ENCODE data around the gene PTPN23. TPM values are rescaled to one million over a fixed set of nuclear protein-coding genes. Genes with fewer than 3 reads are reported as not detected.
A peak's percentile ranks its signal among the peaks of the same experiment; 100 is the strongest.

The PTPN23 gene
- total RNA-seq, 1 donor from 2014 or later, result 56.7 TPM

GRCh38 chr3:47433796-47434195 lies 53.0 kb downstream of the PTPN23 start:
- Mint-ChIP-seq H3K27ac (no peak overlapping the region), H3K27me3 (ENCODE audit: low read depth) (no peaks in the 10 kb centered on the region), H3K4me3 (no peak overlapping the region), H3K36me3 (peaks cover 38% of the 10 kb centered on the region), H3K9me3 (peaks cover 7% of the 10 kb centered on the region), H3K4me1 (peaks cover 2% of the 10 kb centered on the region)
- no peak for DNase-seq (ENCODE audit: low spot score in 2 of 2, unreplicated experiment in 2 of 2)
- TF ChIP-seq CTCF (IDR thresholded peaks at IDR 0.05; ENCODE audit: unreplicated experiment), result no peak

- DNase-seq (ENCODE audit: low spot score in 2 of 2, unreplicated experiment in 2 of 2), result no peak
- Mint-ChIP-seq H3K27ac (no peak overlapping the region), H3K36me3 (peaks cover 47% of the 10 kb centered on the region), H3K4me3 (no peak overlapping the region), H3K4me1 (no peaks in the 10 kb centered on the region), H3K9me3 (peaks cover 7% of the 10 kb centered on the region), H3K27me3 (ENCODE audit: low read depth) (no peaks in the 10 kb centered on the region)
- TF ChIP-seq CTCF (IDR thresholded peaks at IDR 0.05; ENCODE audit: unreplicated experiment), result no peak
These were observed 54.0 kb downstream of the PTPN23 start for GRCh38 chr3:47434849-47435248.

GRCh38 chr3:47436180-47436579 lies 55.4 kb downstream of the PTPN23 start:
- peaks cover 7% of the 10 kb centered on the region for H3K9me3 Mint-ChIP-seq
- H3K27ac Mint-ChIP-seq, result no peak overlapping the region
- no peaks in the 10 kb centered on the region for H3K27me3 Mint-ChIP-seq (ENCODE audit: low read depth)

GRCh38 chr3:47440131-47440530 lies 59.3 kb downstream of the PTPN23 start:
- TF ChIP-seq CTCF (IDR thresholded peaks at IDR 0.05; ENCODE audit: unreplicated experiment), result no peak
- no peaks in the 10 kb centered on the region for H3K27me3 Mint-ChIP-seq (ENCODE audit: low read depth)
- H3K9me3 Mint-ChIP-seq, result peaks cover 7% of the 10 kb centered on the region
- H3K27ac Mint-ChIP-seq, result no peak overlapping the region
- peaks cover 16% of the 10 kb centered on the region for H3K4me1 Mint-ChIP-seq
- peaks cover 34% of the 10 kb centered on the region for H3K36me3 Mint-ChIP-seq
- no peak overlapping the region for H3K4me3 Mint-ChIP-seq
- no peak for DNase-seq (ENCODE audit: low spot score in 2 of 2, unreplicated experiment in 2 of 2)

More at GRCh38 chr3:47436180-47436579, 55.4 kb downstream of the PTPN23 start:
- TF ChIP-seq CTCF (IDR thresholded peaks at IDR 0.05; ENCODE audit: unreplicated experiment), result no peak
- Mint-ChIP-seq H3K4me1 (no peaks in the 10 kb centered on the region), H3K36me3 (peaks cover 52% of the 10 kb centered on the region), H3K4me3 (no peak overlapping the region)
- no peak for DNase-seq (ENCODE audit: low spot score in 2 of 2, unreplicated experiment in 2 of 2)

- Mint-ChIP-seq H3K27ac (peak overlapping the region; percentile 86), H3K27me3 (ENCODE audit: low read depth) (no peaks in the 10 kb centered on the region), H3K36me3 (peaks cover 32% of the 10 kb centered on the region), H3K4me1 (peaks cover 16% of the 10 kb centered on the region), H3K9me3 (peaks cover 7% of the 10 kb centered on the region), H3K4me3 (no peak overlapping the region)
- TF ChIP-seq CTCF (IDR thresholded peaks at IDR 0.05; ENCODE audit: unreplicated experiment), result no peak
- DNase-seq (ENCODE audit: low spot score in 2 of 2, unreplicated experiment in 2 of 2), result no peak
These were observed 61.2 kb downstream of the PTPN23 start for GRCh38 chr3:47441796-47442551.

All from mesothelial cell of epicardium (in vitro differentiated cells).